WTC11 (cell line): Measurements from ENCODE around the gene RNASET2.

Experiments used
- E2F1 ChIP-seq: sonication (generic); formaldehyde crosslinking; IDR thresholded peaks from 2 replicates; pipeline ENCODE4 v1.8.0; 2022; ENCODE audit warnings: mild to moderate bottlenecking, missing genetic modification reagents
- E2F4 ChIP-seq: sonication (generic); formaldehyde crosslinking; IDR thresholded peaks from 2 replicates; pipeline ENCODE4 v1.8.1; 2022; ENCODE audit warnings: low read depth, mild to moderate bottlenecking, moderate library complexity, missing genetic modification reagents, borderline replicate concordance
- GABPB1 ChIP-seq: sonication (generic); formaldehyde crosslinking; IDR thresholded peaks from 2 replicates; pipeline ENCODE4 v1.8.1; 2023; ENCODE audit warnings: mild to moderate bottlenecking, missing genetic modification reagents
- NFYB ChIP-seq: sonication (generic); formaldehyde crosslinking; conservative IDR thresholded peaks from 2 replicates; pipeline ENCODE4 v1.8.0; 2022; ENCODE audit warnings: low read depth, missing genetic modification reagents
- ZNF138 ChIP-seq: sonication (generic); formaldehyde crosslinking; conservative IDR thresholded peaks from 2 replicates; pipeline ENCODE4 v1.8.1; 2022; ENCODE audit warnings: mild to moderate bottlenecking, moderate library complexity, missing genetic modification reagents
- ZNF232 ChIP-seq: sonication (generic); formaldehyde crosslinking; IDR thresholded peaks from 2 replicates; pipeline ENCODE4 v1.8.0; 2022; ENCODE audit warnings: mild to moderate bottlenecking, missing genetic modification reagents
- ZNF263 ChIP-seq: sonication (generic); formaldehyde crosslinking; IDR thresholded peaks from 2 replicates; pipeline ENCODE4 v1.8.1; 2022; ENCODE audit warnings: low read depth, mild to moderate bottlenecking, moderate library complexity, missing genetic modification reagents
- ZNF416 ChIP-seq: fragments of 250-450 bp; sonication (Bioruptor Pico); IDR thresholded peaks from 2 replicates; pipeline ENCODE4 v1.9.0; 2021; ENCODE audit warnings: mild to moderate bottlenecking, inconsistent platforms
- TF ChIP-seq, protein P1 (sequence below): fragments of 200-600 bp; IDR thresholded peaks from 2 replicates; pipeline ENCODE4 v1.8.0; 2022; ENCODE audit warnings: antibody characterized with exemption
- TF ChIP-seq, protein P2 (sequence below): fragments of 250-450 bp; sonication (Bioruptor Pico); IDR thresholded peaks from 2 replicates; pipeline ENCODE4 v1.9.0; 2021; ENCODE audit warnings: mild to moderate bottlenecking
- TF ChIP-seq, protein P3 (sequence below): sonication (generic); formaldehyde crosslinking; IDR thresholded peaks from 2 replicates; pipeline ENCODE4 v1.8.0; 2022; ENCODE audit warnings: mild to moderate bottlenecking, missing genetic modification reagents

DNA sequence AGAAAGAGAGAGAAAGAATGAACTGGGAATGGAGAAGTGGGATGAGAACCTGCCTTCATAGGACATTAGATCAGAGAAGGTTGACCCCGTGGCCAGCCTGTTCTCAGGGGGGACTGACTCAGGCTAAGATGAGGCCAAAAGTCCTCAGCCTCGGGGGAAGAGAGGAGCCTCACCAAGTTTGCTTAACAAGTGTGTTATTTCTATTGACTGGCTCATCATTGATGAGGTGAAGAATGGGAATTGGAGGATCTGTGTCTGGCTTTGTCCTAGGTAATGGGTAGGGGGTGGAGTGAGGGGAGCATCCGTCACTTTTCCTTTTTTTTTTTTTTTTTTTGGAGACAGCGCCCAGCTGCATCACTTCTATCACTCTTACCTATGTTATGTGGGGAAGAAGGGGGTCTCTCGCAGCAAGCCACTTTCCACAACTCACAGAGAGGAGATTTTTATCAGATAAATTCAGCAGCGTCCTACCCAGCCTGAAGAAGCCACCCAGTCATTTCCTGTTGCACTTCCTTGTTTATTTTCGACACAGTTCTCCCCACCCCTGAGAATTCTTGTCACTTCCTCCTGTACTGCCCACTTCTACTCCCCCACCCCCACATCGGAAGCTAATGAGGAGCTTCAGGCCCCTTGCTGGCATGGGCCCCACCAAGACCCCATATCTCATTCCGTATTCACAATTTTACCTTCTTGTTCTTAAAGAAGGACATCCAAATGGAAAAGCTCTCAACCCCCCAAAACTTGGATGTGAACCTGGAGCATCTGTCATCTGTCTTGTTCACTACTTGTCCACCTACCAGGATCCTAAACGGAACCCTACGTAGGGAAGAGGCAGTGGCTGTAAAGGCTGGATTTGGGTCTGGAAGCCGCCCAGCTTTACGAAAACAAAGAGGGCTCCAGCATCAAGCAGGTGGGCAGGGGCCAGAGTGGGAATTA is 2.8 kb upstream of the RNASET2 start:
- TF ChIP-seq, protein P1, sequence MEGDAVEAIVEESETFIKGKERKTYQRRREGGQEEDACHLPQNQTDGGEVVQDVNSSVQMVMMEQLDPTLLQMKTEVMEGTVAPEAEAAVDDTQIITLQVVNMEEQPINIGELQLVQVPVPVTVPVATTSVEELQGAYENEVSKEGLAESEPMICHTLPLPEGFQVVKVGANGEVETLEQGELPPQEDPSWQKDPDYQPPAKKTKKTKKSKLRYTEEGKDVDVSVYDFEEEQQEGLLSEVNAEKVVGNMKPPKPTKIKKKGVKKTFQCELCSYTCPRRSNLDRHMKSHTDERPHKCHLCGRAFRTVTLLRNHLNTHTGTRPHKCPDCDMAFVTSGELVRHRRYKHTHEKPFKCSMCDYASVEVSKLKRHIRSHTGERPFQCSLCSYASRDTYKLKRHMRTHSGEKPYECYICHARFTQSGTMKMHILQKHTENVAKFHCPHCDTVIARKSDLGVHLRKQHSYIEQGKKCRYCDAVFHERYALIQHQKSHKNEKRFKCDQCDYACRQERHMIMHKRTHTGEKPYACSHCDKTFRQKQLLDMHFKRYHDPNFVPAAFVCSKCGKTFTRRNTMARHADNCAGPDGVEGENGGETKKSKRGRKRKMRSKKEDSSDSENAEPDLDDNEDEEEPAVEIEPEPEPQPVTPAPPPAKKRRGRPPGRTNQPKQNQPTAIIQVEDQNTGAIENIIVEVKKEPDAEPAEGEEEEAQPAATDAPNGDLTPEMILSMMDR: no peak
- no peak for TF ChIP-seq ZNF263 (CRISPR knock-in tag)
- TF ChIP-seq, protein P2, sequence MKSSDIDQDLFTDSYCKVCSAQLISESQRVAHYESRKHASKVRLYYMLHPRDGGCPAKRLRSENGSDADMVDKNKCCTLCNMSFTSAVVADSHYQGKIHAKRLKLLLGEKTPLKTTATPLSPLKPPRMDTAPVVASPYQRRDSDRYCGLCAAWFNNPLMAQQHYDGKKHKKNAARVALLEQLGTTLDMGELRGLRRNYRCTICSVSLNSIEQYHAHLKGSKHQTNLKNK (CRISPR knock-in tag): no peak
- no peak for TF ChIP-seq ZNF138 (CRISPR knock-in tag)
- TF ChIP-seq ZNF416 (CRISPR knock-in tag): no peak
- TF ChIP-seq ZNF232 (CRISPR knock-in tag): no peak
- TF ChIP-seq GABPB1: no peak; the same call in 1 of the 2 replicates
- TF ChIP-seq E2F1 (CRISPR knock-in tag): no peak
- TF ChIP-seq, protein P3, sequence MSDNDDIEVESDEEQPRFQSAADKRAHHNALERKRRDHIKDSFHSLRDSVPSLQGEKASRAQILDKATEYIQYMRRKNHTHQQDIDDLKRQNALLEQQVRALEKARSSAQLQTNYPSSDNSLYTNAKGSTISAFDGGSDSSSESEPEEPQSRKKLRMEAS (CRISPR knock-in tag): no peak
- TF ChIP-seq E2F4 (CRISPR knock-in tag): no peak
- TF ChIP-seq NFYB (CRISPR knock-in tag): no peak
